ENCODE measurements around the gene DTNBP1.
A peak's percentile ranks its signal among the peaks of the same experiment; 100 is the strongest.

Gene DTNBP1, protein sequence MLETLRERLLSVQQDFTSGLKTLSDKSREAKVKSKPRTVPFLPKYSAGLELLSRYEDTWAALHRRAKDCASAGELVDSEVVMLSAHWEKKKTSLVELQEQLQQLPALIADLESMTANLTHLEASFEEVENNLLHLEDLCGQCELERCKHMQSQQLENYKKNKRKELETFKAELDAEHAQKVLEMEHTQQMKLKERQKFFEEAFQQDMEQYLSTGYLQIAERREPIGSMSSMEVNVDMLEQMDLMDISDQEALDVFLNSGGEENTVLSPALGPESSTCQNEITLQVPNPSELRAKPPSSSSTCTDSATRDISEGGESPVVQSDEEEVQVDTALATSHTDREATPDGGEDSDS

DNA sequence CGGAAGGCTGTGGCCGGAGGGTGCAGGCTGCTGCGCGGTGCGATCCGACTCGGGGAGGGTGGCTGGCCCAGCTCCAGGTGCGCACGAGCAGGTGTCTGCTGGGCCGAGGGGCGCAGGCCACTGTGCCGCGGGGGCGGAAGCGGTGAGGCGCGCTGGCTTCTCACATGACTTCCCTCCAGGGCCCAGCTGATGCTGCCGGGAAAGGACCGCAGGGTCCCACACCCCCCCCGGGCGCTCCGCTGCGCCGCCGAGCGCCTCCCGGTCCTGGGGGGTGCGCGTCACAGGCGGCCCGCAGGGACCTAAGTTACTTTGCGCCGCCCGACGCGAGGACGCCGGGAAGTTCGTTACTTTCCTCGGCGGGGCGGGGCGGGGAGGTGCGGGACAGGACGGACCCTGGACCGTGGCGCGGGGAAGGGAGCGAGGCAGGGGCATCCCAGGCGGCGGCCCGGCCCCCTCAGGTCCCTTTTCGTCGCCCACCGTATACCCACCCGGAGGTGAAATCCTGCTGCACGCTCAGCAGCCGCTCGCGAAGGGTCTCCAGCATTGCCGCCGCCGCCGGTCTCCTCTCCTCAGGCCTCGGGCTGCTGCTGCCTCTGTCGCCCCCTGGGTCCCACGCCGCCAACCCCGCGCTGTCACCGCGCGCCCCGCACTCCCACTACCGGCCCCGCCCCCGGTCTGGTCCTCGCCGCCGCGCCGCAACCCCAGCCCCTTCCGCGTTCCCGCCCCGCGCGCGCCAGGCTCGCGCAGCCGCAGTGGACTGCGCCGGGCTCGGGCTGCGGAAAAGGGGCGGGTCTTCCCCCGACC is at the start of gene DTNBP1:
DTNBP1 (minus strand) TSS at position 703 of the 804 bp plus-strand sequence; CDS start at position 544, 159 bp downstream.
- peak; percentile 40 for DNase-seq

DNA sequence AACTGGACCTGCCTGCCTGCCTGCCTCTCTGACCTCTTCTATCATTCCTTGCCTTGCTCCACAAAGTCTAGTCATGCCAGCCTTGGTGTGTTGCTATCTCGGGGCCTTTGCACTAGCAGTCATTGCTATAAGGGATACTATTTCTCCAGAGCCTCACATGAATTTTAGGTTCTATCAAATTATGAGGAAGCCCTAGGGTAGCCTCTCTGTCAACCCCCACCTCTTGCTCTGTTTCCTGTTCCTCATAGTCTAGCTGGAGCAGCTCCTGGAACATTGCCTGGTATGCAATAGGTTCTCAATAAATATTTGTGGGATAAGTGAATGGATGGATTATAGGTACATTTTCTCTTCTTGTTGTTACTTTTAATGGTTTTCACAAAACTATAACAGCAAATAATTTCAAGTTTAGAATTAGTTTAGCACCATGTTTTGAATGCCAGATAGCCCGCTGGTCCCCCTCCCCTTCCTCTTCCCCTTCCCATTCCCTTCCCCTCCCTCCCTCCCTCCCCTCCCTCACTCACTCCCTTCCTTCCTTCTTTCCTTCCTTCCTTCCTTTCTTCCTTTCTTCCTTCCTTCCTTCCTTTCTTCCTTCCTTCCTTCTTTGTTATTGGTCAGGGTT is 46.9 kb upstream of the DTNBP1 start:
- DNase-seq = no peak

DNA sequence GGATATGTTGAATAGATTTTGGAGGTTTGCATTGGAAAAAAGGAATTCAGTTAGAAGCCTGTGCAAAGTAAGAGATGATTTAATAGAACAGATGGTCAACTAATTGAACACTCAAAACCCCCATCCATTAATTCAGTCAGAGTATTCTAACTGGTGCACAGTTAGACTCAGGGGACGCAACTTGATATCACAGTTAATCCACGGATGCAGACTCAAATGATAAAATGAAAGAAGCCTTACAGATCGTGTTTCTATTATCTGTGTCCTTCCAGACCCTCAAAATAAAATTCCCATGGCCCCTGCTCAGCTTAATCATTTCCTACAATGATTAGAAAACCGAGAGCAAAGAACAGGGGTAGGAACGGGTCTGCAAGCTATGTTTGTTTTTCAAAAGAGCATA is 45.4 kb upstream of the DTNBP1 start:
- DNase-seq = peak; percentile 86

DNA sequence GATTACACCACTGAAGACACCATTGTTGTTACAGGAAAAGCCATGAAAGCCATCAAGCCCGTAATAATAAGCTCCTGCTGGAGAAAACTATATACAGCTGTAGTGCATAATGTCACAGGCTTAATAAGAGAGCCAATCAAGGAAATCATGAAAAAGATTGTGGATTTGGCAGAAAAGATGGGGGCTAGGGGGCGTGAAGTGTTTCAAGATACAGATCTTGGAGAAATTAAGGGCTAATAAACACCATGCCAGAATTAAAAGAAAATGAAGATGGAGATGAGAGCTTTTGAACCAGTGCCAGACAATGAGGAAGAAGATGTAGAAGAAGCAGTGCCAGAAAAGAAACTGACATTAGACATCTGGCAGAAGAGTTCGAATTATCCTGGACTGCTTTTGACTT is 43.2 kb upstream of the DTNBP1 start:
- DNase-seq = no peak

DNA sequence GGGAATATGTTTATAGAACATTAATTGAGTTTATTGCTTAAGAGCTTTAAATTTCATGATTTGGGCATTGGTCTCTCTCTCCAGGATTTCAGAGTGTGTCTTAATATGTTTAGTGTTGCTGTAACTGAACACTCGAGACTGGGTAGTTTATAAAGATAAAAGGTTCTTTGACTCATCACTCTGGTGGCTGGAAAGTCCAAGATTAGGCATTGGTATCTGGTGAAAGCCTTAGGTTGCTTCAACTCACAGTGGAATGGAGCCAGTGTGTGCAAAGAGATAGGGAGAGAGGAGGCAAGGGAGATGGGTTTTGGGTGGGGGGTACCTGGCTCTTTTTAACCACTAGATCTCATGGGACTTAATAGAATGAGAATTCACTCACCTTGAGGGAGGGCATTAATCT is 35.6 kb upstream of the DTNBP1 start:
- no peak for DNase-seq

DNA sequence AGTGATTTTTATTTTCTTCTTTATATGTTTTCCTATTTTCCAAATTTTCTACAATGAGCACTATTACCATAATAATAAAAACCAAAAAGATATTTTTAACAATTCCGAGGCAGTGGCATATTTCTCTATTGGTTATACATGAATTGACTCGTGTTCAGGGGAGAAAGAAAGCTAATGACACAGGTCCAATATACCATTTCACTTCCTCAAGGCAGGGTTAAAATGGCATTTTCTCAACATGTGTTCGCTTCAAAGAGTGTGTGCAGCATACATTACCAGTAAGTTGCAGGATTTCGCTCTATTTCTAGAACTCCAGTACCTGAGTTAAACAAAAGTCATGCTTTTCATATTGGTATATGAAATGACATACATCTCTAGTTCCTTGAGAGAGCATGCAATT is 35.1 kb upstream of the DTNBP1 start:
- no peak for DNase-seq

DNA sequence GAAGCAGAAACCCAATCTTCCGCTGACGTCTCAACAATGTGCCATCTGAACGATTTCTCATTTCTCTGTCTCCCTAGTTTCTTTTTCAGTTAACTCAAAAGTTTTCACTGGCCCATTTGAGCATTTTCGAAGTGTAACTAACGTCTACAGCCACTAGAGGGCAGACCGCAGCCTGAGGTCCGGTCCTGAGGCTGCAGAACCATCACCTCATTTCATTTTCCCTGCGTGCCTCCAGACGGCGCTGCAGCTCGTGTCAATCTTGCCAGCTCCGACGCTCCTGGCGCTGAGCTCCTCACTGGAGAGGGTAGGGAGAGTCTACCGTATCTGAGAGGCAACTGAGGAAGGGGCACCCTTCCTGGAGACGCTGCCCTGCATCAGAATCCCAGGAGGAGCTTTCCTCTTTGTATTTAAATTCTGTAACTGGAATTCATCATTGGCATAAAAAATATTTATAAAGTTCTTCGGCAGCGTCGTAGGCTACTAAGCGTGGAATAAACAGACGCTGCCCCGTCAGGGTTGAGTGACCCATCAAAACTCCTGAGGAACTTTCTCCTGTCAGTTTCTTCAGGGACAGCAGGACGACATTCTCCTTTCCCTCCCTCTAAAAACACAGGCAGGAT is 28.5 kb upstream of the DTNBP1 start:
- peak; percentile 89 for DNase-seq

DNA sequence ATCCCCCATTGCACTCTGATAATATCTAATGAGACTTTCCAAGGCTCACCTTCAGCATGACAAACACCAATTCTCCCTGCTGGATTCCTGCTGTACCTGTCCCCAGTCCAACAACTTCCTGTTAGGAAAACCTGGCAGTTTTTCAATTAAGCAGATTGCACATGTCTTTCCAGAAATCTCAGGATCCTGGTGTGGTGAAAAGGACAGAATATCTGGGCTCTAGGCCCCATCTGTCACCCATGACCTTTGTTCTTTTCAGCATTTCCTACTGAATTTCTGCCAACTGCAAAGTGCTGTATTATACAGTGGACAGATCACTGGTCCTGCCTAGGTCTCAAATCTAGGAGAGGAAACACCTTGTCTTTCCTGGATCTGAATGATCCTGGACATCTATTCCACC is 27.7 kb upstream of the DTNBP1 start:
- DNase-seq = no peak

DNA sequence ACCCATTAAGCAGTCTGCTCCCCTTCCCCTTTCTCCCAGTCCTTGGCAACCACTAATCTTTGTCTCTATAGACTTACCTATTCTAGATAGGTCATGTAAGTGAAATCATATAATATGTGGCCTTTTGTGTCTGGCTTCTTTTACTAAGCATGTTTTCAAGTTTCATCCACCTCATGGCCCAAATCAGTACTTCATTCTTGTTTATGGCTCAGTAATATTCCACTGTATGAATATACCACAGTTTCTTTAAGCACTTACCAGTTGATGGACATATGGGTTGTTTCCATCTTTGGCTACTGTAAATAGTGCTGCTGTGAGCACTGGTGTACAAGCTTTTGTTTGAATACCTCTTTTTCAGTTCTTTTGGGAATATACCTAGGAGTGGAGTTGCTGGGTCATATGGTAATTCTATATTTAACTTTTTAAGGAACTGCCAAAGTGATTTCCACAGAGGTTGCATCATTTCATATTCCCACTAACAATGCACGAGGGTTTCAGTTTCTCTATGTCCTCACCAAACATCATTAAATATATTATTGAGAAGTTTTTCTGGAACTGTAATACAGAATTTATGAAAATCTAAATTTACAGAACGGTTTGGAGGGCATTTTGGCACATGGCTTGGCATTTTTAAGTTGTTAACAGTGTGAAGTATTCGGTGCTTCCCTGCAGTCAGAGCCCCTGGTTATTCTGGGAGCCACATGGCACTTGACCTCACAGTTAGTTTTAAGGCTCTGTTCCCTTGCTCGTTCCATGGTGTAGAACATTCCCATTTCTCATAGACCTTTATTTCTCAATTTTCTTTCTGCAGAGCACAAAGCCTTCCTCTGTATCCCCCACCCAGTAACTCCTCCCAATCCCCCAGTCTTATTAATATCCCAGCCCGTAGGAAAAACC is 27.0 kb upstream of the DTNBP1 start:
- DNase-seq = no peak

DNA sequence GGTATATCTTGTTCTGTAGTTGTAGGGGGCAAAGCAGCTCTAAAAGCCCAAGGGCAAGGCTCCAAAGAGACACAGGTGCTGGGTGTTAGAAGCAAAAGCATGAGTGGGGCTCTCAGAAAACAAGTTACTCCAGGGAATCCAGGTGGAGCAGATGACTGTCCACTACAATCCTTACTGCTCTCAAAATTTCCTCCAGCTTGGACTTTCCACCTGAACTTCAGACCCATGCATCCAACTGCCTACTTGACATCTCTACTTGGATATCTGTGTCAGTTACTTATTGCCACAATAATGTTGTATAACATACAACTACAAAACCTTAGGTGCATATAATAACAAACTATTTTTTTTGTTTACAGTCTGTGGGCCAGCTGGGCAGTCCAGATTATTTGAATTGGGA is 22.8 kb upstream of the DTNBP1 start:
- DNase-seq = no peak

DNA sequence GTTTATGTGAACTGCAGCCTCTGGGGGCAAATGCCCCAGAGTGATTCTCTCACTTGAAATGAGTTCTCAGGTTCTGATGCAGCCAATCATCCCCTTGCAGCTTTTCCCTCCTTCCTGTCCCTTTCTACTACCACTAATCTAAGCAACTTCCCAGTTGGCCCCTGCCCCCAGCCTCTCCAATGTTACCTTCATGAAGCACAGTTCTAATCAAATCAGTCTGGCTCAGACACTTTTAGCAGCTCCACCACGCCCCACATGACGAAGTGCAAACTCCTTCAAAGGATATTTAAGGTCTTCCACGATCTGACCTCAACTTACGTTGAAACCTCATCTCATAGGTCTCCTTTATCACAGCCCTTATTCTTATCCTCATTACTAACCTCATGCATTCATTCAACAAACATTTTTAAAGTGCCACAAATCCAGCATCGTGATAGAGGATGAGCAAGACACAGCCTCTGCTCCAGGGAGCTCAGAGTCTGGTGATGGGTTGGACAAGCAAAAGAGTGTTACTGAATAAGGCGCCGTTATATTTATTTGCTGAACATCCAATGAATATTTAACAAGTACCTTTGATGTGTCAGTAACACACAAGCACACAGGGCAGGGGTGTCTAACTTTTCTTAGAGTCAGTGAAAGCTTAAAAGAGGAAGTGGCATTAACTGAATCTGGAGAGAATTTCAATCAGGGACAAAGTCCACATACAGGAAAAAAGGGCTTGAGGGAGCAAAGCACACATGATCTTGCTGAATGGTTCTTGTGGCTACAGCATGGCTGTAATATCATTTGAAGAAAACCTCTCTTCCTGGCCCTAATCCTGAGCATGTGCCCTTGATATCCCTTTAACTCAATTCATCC is 20.4 kb upstream of the DTNBP1 start:
- DNase-seq = no peak

DNA sequence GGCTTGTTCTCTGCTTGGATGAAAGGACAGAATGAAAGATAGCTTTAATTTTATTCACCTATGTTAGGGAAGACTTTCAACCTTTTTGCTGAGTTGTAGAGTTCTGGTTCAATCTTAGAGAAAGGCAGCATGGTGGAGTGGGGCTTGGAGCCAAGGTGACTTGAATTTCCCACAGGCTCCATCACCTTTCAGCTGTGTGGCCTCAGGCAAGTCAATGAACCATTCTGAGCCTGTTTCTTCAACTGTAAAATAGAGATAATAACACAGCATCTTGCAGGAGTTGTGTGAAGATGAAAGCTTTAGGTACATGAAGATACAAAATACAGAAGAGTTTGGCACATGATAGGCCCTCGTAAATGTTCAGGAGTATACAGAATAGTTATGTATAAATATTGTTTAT is 19.1 kb upstream of the DTNBP1 start:
- no peak for DNase-seq

DNA sequence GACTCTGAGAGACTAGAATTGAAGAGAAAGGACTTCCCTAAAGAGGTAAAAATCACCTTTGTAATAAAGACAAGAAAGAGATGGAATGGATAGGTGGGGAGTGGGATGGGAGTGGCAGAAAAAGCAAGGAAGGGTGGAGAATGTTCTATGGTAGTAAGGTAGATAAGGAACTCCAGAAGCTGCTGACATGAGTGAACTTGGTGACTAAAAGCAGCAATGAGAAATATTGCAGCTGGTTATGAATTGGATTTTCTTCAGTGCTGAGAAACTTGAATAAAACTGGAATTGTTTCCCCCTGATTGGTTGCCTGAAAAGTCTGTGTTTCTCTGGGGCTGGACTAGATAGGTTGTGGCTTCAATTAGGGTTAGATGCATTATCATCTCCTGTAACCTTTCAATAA is 15.7 kb upstream of the DTNBP1 start:
- DNase-seq = no peak

DNA sequence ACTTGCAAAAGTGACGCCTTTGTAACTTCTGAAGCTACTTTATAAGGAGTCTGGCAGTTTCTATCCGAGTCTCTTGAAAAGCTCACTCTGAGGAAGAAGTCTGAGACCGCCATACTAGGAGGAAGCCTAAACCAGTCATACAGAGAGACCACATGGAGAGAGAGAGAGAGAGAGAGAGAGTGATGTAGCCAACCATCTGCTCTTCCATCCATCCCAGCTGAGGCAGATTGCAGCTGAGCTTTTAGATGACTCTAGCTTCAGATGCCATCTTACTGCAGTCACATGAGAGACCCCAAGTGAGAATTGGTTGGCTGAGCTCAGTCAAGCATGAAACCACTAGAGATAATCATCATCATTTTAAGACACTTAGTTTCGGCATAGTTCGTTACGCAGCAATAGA is 15.0 kb upstream of the DTNBP1 start:
- peak; percentile 9 for DNase-seq

DNA sequence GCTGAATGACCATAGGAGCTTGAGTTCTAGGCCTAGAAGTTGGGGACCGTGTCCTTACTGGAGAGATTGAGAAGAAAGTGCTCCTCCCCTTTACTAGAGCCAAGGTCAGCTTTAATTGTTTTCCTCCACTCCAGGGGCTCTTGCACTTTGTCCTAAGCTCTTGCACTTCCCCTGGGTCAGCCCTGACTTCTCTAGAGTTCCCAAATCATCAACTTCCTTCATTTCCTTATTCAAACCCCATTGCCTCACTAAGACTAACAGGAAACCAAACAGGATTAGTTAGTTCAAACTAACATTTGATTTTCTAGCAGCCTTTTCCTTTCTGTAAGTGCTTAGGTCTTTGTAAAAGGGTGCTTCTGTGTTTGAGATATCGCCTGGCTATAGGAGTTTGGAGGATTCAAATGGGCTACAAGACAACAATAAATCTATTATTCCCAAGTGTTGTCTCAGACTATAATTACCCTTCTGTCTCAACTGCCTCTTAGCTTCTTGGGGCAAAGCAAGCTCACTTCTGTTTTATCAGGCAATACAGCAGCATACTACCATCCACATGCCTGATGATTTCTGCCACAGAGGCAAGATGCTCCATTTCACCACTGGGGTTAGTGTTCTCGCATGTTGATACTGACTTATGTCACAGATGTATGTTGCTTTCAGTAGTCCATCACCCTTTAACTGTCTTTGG is 12.8 kb upstream of the DTNBP1 start:
- DNase-seq = no peak

DNA sequence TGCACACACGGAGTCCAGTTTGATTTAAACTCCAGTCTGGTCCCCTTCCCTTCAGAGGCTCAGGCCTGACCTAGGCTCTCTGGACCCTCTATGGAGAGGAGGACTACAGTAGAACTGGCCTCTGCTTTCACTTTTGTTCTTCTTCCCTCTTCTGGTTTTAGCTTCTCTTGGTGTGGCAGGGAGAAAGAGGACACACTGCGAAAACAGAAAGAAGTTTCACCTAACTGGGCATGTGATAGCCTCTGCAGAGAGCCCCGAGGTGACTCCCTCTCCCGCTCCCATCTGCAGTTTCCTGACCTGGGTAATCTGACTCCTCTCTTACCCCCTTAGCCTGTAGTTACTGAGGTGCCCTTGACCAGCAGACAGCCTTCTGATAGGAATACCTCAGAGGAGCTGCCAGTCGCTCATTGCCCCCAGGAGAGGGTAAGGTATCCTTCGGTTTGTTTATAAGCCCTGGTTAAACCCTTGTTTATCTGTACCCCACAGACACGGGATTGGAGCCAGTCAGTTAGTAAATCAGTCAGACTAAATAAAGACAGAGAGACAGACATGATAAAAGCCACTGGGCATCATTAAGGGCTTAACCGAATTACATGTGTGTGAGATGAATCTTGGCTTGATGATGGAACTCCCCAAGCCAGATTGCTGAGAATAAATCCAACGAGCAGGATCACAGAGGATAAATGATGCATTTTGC is 12.0 kb upstream of the DTNBP1 start:
- DNase-seq = no peak

DNA sequence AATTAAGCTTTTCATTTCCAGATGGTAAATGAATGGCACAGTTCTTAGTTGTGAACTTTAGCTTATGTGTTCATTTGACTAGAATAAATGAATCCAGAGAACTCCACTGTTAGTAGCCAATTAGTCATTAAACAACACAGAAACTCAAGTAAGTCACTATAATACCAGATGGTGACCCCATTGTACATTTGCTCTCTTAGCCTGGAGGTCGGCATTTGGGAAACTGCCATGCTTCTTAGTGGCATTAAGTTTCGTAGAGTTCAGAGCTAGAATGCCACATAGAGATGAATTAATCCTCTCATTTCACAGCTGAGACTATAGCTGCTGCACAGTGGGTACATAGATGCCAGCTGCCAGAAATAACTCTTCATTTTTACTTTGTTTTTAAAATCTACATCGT is 10.8 kb upstream of the DTNBP1 start:
- DNase-seq = peak; percentile 49

DNA sequence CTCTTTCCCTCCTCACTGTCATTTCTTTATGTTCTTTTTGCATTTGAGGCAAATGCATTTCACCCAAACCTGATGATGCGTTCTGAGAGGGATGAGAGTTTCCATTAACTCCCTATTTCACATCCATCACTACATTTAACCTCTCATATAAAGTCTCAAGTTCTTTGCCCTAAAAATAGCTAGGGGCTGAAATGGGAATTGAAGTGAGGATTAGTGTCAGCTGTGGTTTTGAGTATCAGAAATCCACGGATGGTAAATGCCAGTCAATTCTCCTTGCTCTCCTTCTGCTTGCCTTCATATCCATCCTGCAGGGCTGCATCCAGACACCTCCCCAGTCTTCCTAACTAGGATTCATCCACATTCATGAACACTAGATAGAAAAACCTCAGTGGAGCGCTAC is 10.0 kb upstream of the DTNBP1 start:
- no peak for DNase-seq

DNA sequence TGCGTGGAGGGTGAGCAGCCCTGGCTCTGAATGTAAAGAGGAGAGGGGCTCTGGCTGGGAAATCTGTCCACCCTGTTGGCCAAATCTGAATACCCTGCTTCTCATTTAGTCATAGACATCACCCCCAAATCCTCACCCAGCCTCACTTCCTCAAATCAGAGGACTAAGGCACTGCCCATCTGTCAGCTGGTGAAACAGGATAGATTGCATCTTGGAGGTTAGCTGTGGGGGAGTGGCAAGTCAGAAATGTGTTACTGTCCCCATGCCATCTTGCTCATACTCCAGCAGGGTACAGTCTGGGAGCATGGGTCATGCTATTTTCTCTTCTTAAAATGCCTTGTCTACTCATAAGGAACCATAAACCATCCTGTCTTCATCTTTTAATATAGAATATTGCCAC is 9.5 kb upstream of the DTNBP1 start:
- no peak for DNase-seq

DNA sequence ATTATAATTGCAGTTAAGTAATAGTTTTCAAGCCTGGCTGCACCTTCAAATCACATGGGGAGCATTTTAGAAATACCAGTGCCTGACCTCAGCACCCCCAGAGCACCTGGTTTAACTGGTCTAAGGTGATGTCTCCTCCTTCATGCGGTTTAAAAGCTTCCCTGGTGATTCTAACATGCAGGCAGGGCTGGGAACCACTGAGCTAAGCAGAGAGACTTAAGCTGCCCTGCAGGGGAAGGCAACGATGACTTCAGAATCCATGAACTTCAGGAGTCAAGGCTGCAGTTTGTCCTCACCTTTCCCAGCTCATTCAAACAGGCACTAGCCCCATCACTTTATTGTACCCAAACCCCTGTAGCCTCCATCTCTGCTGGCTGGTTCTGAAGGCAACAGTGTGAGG is 6.1 kb upstream of the DTNBP1 start:
- no peak for DNase-seq
